SU-DHL-6 (cell line): Measurements from ENCODE around the gene FYCO1.

Source experiments
- EZH2phosphoT487 ChIP-seq: fragments of 200-600 bp; sonication (generic), shearing (Covaris generic); conservative IDR thresholded peaks from 2 replicates; pipeline ENCODE4 v1.6.1; 2018; ENCODE audit warnings: mild to moderate bottlenecking, antibody characterized with exemption, low read length, moderate library complexity, mixed read lengths
- TF ChIP-seq, protein P1 (sequence below): fragments of 200-600 bp; sonication (generic); IDR thresholded peaks from one replicate; pipeline ENCODE4 v1.5.1; 2017; ENCODE audit warnings: antibody characterized with exemption, mild to moderate bottlenecking, low read length, moderate library complexity; ENCODE audit not compliant: insufficient read depth, poor library complexity, severe bottlenecking

DNA sequence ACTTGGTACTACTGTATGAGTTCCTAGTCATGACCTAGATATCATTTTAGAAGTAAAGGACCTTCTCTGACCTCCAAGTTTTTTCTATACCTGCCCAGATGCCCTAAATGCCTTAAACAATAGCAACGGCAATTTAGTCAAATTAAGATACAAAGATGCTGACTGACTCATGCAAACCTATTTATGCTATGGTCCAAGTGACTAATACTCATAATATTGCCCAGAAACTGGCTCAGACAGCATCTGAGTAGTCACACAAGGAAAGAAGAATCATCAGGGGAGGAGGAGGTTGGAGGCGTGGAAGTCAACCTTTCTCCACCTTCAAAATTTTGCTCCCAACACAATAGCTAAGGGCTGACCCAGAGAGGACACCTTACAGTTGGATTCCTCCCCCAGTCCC, 6.8 kb downstream of the FYCO1 start:
- TF ChIP-seq, protein P1, sequence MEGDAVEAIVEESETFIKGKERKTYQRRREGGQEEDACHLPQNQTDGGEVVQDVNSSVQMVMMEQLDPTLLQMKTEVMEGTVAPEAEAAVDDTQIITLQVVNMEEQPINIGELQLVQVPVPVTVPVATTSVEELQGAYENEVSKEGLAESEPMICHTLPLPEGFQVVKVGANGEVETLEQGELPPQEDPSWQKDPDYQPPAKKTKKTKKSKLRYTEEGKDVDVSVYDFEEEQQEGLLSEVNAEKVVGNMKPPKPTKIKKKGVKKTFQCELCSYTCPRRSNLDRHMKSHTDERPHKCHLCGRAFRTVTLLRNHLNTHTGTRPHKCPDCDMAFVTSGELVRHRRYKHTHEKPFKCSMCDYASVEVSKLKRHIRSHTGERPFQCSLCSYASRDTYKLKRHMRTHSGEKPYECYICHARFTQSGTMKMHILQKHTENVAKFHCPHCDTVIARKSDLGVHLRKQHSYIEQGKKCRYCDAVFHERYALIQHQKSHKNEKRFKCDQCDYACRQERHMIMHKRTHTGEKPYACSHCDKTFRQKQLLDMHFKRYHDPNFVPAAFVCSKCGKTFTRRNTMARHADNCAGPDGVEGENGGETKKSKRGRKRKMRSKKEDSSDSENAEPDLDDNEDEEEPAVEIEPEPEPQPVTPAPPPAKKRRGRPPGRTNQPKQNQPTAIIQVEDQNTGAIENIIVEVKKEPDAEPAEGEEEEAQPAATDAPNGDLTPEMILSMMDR = no peak
- no peak for TF ChIP-seq EZH2phosphoT487
